GM18951 (cell line): ENCODE data around the gene PLP2.
"Not testable (repeated sequence)": the region's sequence is repeated elsewhere in the genome, so short reads cannot be mapped to it uniquely, and the experiment has no call there.

Experiments
- POLR2A ChIP-seq: IDR thresholded peaks from 4 replicates; pipeline ENCODE4 v1.6.1; 2011; ENCODE audit warnings: mild to moderate bottlenecking; ENCODE audit not compliant: insufficient read length, insufficient read depth; ENCODE audit errors: extremely low read depth
- in situ Hi-C: fragments of 300-500 bp; cut with MboI; formaldehyde crosslinking; loops from one replicate; pipeline ENCODE4 v1.12.0; 2022; ENCODE audit warnings: low sequenced_read_pairs, mixed read lengths, inconsistent platforms; ENCODE audit not compliant: unreplicated experiment

Gene PLP2, protein sequence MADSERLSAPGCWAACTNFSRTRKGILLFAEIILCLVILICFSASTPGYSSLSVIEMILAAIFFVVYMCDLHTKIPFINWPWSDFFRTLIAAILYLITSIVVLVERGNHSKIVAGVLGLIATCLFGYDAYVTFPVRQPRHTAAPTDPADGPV

DNA sequence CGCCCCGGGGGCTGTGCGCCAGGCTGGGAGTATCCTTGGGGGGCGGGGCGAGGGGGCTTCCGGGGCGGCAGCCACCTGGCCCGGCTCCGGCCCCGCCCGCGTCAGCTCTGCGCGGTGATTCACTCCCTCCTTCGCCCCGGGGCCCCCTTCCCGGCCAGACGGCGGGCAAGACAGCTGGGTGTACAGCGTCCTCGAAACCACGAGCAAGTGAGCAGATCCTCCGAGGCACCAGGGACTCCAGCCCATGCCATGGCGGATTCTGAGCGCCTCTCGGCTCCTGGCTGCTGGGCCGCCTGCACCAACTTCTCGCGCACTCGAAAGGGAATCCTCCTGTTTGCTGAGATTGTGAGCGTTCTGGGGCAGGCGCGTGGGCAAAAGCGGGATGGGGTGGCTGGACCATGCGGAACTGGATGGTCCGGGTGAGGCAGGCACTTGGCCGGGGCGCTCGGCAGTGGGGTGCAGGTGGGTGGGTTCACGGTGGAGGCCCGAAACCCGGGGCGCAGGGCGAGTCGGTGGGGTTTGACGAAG, at the start of gene PLP2:
TSS of gene PLP2 (plus strand) at position 147 of the 528 bp plus-strand sequence. CDS start at position 250, 103 bp downstream.
- in situ Hi-C loops = no loop called here

DNA sequence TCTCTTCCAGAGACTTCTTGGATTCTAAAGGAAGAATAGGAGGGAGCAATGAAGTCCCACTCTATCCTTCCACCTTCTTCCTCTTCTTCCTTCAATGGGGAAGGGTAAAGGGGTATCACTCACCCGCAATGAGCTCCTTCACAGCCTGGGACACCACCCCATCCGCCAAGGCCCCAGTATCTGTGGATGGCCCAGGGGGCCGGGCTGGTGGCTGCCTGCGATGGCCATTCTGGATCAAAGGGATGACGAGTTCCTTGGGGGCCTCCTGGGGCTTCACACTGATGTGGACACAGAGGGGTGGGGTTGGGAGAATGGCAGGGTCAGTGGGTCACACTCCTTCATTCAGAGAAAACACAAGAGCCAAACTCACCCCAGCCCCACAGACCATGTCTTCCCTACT, 49.2 kb upstream of the PLP2 start:
- TF ChIP-seq POLR2A = no peak
- in situ Hi-C loops = no loop called here

More for the DNA sequence above, at the start of gene PLP2:
- peak; percentile 65 for TF ChIP-seq POLR2A

DNA sequence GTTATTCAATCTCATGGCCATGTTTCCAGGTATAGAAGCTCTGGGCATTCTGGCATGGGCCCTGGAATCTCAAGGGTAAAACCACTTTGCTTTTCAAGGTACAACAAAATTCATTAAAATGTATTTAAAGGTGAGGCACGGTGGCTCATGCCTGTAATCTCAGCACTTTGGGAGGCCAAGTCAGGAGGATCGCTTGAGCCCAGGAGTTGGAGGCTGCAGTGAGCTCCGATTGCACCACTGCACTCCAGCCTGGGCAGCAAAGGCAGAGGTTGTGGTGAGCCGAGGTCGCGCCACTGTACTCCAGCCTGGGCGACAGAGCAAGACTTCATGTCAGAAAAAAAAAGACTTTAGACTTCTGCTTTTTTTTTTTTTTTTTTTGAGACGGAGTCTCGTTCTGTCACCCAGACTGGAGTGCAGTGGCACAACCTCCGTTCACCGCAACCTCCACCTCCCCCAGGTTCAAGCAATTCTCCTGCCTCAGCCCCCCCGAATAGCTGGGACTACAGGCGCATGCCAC, 43.9 kb upstream of the PLP2 start:
- in situ Hi-C loops = not testable (repeated sequence)

DNA sequence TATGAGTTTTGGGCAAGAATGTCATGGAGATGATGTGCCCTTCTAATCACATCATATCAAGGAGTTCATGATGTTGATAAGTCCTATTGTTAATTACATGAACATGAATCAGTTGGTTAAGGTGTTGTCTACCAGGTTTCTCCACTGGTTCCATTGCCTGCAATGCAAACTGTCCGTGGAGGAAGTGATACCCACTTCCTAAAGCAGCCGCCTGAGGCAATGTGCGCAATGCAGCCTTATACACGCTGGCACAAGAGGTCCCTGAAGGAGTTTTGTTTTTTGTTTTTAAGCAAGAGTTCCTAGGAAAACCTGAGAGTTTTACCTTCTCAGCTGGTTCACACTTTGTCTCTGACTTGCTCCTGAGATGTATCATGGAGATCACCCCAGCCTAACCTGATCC, 42.3 kb upstream of the PLP2 start:
- in situ Hi-C loops = no loop called here
- no peak for TF ChIP-seq POLR2A

DNA sequence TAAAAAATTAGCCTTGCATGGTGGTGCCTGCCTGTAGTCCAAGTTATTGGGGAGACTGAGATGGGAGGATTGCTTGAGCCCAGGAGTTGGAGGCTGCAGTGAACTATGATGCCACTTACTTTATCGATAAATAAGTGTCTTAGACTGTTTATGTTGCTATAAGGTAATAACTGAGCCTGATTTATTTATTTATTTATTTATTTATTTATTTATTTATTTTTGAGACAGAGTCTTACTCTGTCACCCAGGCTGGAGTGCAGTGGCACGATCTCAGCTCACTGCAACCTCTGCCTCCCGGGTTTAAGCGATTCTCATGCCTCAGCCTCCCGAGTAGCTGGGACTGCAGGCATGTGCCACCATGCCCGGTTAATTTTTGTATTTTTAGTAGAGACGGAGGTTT, 39.4 kb upstream of the PLP2 start:
- in situ Hi-C loops = not testable (repeated sequence)

DNA sequence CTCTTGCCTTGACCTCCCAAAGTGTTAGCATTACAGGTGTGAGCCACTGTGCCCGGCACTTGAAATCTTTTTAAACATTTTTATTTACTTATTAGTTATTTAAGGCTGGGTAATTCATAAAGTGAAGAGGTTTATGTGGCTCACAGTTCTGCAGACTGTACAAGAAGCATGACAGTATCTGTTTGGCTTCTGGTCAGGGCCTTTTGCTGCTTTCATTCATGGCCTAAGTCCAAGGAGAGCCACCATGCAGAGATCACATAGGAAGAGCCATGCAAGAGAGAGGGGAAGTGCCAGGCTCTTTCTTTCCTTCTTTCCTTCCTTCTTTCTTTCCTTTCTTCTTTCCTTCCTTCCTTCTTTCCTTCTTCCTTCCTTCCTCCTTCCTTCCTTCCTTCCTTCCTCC, 37.9 kb upstream of the PLP2 start:
- TF ChIP-seq POLR2A = no peak
- in situ Hi-C loops = no loop called here

DNA sequence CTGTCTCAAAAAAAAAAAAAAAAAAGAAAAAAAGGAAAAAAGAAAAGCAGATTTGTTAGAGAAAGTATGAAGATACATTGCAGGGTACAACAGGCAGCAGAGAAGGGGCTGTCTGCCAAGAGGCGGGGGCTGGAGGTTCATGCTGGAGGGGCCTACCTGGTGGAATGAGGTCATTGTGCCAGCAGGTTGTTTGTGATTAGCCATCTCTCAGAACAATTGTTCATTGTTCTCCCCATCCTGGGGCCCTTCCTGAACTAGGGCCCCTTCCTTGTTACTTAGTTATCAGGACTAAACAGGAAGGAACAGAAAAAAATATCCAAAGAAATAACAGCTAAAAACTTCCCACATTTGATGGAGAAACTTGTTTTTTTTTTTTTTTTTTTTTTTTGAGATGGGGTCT, 34.2 kb upstream of the PLP2 start:
- in situ Hi-C loops = no loop called here
- TF ChIP-seq POLR2A = no peak

DNA sequence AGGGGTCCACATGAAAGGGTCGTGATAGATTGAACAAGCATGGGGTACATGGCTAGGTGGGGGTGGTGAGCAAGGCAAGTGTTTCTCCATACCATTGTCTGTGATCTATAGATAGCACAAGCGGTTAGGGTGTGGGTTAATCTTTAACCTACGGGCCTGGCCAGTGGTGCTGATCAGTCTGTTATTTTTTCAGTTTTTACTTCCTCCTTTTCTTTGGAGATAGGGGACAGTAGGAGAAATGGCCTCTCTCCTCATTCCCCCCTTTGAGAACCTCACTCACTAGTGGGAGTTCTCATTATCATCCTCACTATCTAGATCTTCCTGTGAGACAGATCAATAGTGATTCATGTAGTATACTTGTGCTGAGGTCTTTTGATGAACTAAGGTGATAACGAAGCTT, 32.0 kb upstream of the PLP2 start:
- no peak for TF ChIP-seq POLR2A
- in situ Hi-C loops = no loop called here

DNA sequence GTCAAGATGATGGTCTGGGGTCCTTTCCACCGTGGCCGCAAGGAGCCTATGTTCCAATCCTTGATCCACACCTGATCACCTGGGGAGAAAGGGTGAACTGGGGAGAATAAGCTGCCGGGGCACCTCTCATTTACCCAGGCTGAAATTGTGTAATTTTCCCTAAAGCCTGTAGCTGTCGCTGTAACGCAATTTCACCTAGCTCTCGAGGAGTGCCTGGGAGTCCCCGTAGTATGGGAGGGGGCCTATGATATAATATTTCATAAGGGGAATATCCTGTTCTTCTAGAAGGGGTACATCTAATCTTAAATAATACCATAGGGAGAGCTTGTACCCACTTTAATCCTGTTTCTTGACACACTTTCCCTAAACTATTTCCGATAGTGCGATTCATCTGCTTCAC, 29.4 kb upstream of the PLP2 start:
- in situ Hi-C loops = not testable (repeated sequence)

DNA sequence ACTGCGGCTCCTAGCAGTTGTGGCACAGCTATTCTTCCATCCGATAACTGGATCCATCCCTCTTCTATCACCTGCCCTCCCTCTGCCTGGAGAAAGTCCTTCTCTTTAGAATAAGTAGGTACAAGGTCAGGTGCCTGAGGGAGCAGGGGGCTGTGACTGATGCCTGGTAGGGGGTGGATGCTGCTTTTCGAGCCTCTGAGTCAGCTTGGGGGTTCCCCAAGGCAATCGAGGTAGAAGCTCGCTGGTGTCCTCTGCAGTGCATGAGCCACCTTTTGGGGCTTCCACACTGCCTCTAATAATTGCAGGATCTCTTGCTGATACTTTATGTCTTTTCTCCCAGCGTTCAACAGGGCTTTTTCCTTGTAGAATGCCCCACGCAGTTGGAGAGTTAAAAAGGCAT, 28.5 kb upstream of the PLP2 start:
- in situ Hi-C loops = not testable (repeated sequence)

DNA sequence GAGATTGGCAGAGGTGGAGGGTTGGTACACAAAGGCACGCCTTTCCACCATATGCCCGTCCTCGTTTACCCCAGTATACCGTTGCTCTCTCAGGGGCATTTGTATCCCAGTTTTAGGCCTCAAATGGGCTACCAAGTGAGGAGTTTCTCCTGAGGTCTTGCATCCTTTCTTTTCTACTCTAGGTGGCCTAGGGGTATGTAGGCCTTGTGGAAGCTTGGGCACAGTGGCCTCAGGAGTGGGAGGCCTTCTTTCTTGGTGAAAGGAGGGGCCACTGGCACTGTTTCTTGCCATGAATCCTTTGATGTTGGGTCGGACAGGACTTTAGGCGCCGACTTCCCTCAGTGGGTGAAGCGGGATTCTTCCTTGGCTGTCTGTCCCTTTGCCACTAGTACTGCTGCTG, 24.4 kb upstream of the PLP2 start:
- no peak for TF ChIP-seq POLR2A
- in situ Hi-C loops = no loop called here

DNA sequence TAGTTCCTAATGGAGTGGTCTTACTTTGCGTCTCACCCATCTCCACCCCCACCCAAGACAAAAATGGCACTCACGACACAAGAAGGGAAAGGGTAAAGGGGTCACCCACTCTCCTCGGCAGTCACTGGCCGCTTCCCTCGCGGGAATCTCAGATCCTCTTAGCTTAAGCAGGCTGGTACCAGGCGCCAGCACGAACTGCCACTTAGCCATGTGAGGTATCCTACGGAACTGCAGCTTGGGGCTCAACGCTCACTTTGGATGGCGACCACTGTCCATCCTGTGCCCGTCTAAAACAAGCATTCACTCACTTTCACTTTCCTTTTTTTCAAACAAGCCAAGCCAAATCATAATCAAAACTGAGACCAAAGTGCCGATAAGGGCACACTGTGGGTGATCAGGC, 23.8 kb upstream of the PLP2 start:
- no peak for TF ChIP-seq POLR2A
- in situ Hi-C loops = no loop called here

DNA sequence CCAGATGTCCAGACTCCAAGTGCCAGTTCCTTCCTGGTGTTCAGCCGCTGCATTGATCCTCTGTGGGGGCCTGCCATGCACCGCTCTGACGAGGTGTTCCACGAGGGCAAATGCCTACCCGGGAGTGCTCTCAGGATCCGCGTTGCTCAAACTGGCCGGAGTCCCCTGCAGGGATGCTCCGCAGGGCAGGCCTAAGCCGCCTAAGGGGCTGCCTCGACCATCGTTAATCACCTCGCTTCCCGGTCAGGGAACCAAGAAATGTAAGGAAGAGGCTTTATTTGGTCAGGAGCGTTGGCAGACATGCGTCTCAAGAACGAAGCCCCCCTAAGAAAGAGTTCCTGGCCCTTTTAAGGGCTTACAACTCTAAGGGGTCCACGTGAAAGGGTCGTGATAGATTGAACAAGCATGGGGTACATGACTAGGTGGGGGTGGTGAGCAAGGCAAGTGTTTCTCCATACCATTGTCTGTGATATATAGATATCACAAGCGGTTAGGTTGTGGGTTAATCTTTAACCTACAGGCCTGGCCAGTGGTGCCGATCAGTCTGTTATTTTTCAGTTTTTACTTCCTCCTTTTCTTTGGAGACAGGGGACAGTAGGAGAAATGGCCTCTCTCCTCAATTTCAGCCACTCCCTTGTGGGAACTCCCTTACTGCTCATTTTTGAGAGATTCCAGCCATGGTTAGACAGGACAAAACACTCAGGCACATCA, 23.2 kb upstream of the PLP2 start:
- in situ Hi-C loops = not testable (repeated sequence)

DNA sequence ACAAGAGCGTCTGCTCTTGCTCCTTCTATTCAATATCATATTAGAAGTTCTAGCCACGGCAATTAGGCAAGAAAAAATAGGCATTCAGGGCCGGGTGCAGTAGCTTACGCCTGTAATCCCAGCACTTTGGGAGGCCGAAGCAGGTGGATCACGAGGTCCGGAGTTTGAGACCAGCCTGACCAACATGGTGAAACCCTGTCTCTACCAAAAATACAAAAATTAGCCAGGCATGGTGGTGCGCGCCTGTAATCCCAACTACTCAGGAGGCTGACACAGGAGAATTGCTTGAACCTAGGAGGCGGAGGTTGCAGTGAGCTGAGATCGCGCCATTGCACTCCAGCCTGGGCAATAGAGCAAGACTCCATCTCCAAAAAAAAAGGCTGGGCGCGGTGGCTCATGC, 22.4 kb upstream of the PLP2 start:
- in situ Hi-C loops = not testable (repeated sequence)

DNA sequence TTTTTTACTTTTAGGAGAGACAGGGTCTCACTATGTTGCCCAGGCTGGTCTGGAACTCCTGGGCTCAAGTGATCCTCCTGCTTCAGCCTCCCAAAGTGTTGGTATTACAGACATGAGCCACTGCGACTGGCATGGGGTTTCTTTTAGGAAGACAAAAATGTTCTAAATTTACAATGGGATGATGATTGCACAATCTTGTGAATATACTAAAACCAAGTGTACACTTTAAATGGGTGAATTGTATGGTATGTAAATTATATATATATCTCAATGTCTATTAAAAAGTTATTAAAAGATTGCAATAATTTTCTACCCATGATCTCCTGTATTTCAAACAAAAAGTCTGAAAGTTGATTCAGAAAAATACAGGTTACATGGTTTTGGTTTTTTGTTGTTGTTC, 18.2 kb upstream of the PLP2 start:
- in situ Hi-C loops = no loop called here
- no peak for TF ChIP-seq POLR2A
